ENCODE data around the gene MATN1. TPM values are rescaled to one million over a fixed set of nuclear protein-coding genes. Genes with fewer than 3 reads are reported as not detected.

MATN1 gene
- total RNA-seq, 1 experiment from 2014 or later, result 0.12 TPM

DNA sequence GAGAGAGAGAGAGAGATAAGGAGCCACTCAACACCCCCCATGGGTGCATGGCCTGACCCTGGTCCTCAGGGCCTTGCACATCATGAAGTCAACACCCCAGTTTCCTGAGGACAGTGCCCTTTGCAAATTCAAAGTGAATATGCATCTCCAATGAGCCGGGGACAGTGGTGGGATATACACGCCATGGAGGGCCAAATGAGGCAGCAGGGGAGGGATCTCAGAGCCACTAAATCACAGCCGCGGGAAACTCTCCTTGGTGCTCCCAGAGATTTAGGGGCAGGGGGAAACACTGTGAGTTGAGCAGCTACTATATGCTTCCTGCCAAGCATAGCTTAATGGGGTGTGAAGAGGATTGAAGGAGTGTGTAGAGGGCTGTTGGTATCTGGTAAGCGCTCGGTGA lies 35.5 kb downstream of the MATN1 start (continued):
- no peak for TF ChIP-seq ZBTB33 (IDR thresholded peaks at IDR 0.05; ENCODE audit: extremely low read depth, insufficient replicate concordance, low read length)

GRCh38 chr1:30686236-30686935 lies 37.0 kb downstream of the MATN1 start:
- H3K4me2 ChIP-seq (ENCODE audit: low read length), result peak overlapping the region; percentile 83; the same call in 1 of the 2 replicates
- peaks cover 10 to 24% of the 10 kb centered on the region in 2 experiments; a peak in 3 of 4 replicates for H3K4me1 ChIP-seq (ENCODE audit: control insufficient read depth in 1 of 2, insufficient read depth in 2 of 2, low read length in 2 of 2)
- no peaks in the 10 kb centered on the region for H3K79me2 ChIP-seq (ENCODE audit: insufficient read depth, low read length)
- intact Hi-C loops (cut with micrococcal nuclease), result no loop called here
- H3K9ac ChIP-seq (ENCODE audit: low read length), result no peak overlapping the region
- no peak overlapping the region for H3K4me3 ChIP-seq (replicated peaks in 1 of 2; ENCODE audit: low read depth in 1 of 2, low read length in 2 of 2)
- ChIA-PET CTCF (interaction anchor here (1.5 kb wide), 1 partner anchor 277 kb away, joined by 8 read pairs; no protein-coding TSS in a partner anchor), POLR2A (interaction anchor here (1.6 kb wide), 1 partner anchor 32 kb away, joined by 5 read pairs; no protein-coding TSS in a partner anchor), RAD21 (ENCODE audit: low non-redundant PET in 1 of 2, low total read pairs in 2 of 2, uncharacterized antibody in 2 of 2, unreplicated experiment in 2 of 2) (interaction anchor here (0.5 to 1.4 kb wide), 2 partner anchors 21 to 599 kb away, joined by 3 to 5 read pairs; no protein-coding TSS in a partner anchor)
- no peaks in the 10 kb centered on the region for H3K9me2 ChIP-seq (ENCODE audit: insufficient read depth)
- H3K27ac ChIP-seq (ENCODE audit: low read depth, low read length), result no peak overlapping the region
- no TSS peak for BruUV-seq (replicated peaks)
- ATAC-seq (no peak), DNase-seq (ENCODE audit: low read depth, low spot score) (no peak)
- no peaks in the 10 kb centered on the region for H3K27me3 ChIP-seq (ENCODE audit: insufficient read depth, low read length)
- no peaks in the 10 kb centered on the region for H3K36me3 ChIP-seq (ENCODE audit: control insufficient read depth in 1 of 2, insufficient read depth in 2 of 2, low read length in 2 of 2)
- no peak overlapping the region for H2AFZ ChIP-seq (ENCODE audit: low read depth, low read length, poor library complexity, severe bottlenecking)
- no peaks in the 10 kb centered on the region for H3K9me3 ChIP-seq (ENCODE audit: control insufficient read depth in 1 of 2, insufficient read depth in 1 of 2, low read depth in 1 of 2, low read length in 2 of 2)
- H4K20me1 ChIP-seq (ENCODE audit: insufficient read depth), result no peaks in the 10 kb centered on the region
- TF ChIP-seq CEBPB (IDR thresholded peaks at IDR 0.05; ENCODE audit: low read depth), result no peak
- TF ChIP-seq FOSL1 (IDR thresholded peaks at IDR 0.05; ENCODE audit: low read depth), result no peak
- TF ChIP-seq, protein P1, sequence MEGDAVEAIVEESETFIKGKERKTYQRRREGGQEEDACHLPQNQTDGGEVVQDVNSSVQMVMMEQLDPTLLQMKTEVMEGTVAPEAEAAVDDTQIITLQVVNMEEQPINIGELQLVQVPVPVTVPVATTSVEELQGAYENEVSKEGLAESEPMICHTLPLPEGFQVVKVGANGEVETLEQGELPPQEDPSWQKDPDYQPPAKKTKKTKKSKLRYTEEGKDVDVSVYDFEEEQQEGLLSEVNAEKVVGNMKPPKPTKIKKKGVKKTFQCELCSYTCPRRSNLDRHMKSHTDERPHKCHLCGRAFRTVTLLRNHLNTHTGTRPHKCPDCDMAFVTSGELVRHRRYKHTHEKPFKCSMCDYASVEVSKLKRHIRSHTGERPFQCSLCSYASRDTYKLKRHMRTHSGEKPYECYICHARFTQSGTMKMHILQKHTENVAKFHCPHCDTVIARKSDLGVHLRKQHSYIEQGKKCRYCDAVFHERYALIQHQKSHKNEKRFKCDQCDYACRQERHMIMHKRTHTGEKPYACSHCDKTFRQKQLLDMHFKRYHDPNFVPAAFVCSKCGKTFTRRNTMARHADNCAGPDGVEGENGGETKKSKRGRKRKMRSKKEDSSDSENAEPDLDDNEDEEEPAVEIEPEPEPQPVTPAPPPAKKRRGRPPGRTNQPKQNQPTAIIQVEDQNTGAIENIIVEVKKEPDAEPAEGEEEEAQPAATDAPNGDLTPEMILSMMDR (IDR thresholded peaks at IDR 0.05 in 2 of 3, conservative IDR thresholded peaks at IDR 0.05 in 1 of 3; ENCODE audit: borderline replicate concordance in 1 of 3, insufficient read depth in 1 of 3, low read depth in 2 of 3, low read length in 2 of 3), result no peak
- TF ChIP-seq SIN3A (IDR thresholded peaks at IDR 0.05; ENCODE audit: low read depth), result no peak
- TF ChIP-seq JUND (IDR thresholded peaks at IDR 0.05), result no peak
- no peak for TF ChIP-seq ZBTB33 (IDR thresholded peaks at IDR 0.05; ENCODE audit: extremely low read depth, insufficient replicate concordance, low read length)
- no peak for TF ChIP-seq POLR2AphosphoS5 (IDR thresholded peaks at IDR 0.05; ENCODE audit: low read depth, low read length)
- TF ChIP-seq EZH2phosphoT487 (IDR thresholded peaks at IDR 0.05; ENCODE audit: borderline replicate concordance), result no peak
- no peak for TF ChIP-seq YY1 (IDR thresholded peaks at IDR 0.05; ENCODE audit: extremely low read depth, insufficient replicate concordance, low read depth, low read length)
- no peak for TF ChIP-seq SP1 (IDR thresholded peaks at IDR 0.05; ENCODE audit: low read depth)
- TF ChIP-seq REST (IDR thresholded peaks at IDR 0.05; ENCODE audit: low read depth), result no peak
- TF ChIP-seq TCF7L2 (IDR thresholded peaks at IDR 0.05; ENCODE audit: borderline replicate concordance, extremely low read depth, insufficient read depth, insufficient read length), result no peak
